ENCODE measurements around the gene TNFRSF21. TPM values are rescaled to one million over a fixed set of nuclear protein-coding genes. Genes with fewer than 3 reads are reported as not detected.

The TNFRSF21 gene
- total RNA-seq, 2 experiments from 2014 or later, result 28.1 to 36.5 TPM

- TF ChIP-seq, protein P1, sequence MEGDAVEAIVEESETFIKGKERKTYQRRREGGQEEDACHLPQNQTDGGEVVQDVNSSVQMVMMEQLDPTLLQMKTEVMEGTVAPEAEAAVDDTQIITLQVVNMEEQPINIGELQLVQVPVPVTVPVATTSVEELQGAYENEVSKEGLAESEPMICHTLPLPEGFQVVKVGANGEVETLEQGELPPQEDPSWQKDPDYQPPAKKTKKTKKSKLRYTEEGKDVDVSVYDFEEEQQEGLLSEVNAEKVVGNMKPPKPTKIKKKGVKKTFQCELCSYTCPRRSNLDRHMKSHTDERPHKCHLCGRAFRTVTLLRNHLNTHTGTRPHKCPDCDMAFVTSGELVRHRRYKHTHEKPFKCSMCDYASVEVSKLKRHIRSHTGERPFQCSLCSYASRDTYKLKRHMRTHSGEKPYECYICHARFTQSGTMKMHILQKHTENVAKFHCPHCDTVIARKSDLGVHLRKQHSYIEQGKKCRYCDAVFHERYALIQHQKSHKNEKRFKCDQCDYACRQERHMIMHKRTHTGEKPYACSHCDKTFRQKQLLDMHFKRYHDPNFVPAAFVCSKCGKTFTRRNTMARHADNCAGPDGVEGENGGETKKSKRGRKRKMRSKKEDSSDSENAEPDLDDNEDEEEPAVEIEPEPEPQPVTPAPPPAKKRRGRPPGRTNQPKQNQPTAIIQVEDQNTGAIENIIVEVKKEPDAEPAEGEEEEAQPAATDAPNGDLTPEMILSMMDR (conservative IDR thresholded peaks at IDR 0.05; ENCODE audit: low read length), result no peak
- no peak for TF ChIP-seq EZH2phosphoT487 (IDR thresholded peaks at IDR 0.05; ENCODE audit: borderline replicate concordance, low read depth, low read length)
- Histone ChIP-seq H3K36me3 (ENCODE audit: insufficient read depth, low read length) (peaks cover 32% of the 10 kb centered on the region), H2AFZ (ENCODE audit: low read length) (no peak overlapping the region), H3K4me3 (ENCODE audit: low read depth, low read length, poor library complexity, severe bottlenecking) (peak overlapping the region; percentile 46), H3K9me2 (ENCODE audit: insufficient read depth, low read length) (no peaks in the 10 kb centered on the region), H4K20me1 (ENCODE audit: insufficient read depth, low read length) (no peaks in the 10 kb centered on the region), H3K4me1 (ENCODE audit: insufficient read depth, low read length, poor library complexity, severe bottlenecking) (peaks cover 79% of the 10 kb centered on the region), H3K27ac (ENCODE audit: low read depth, low read length, poor library complexity, severe bottlenecking) (peak overlapping the region; percentile 92), H3K9me3 (ENCODE audit: low read length) (no peaks in the 10 kb centered on the region; the same call in 1 of the 2 replicates), H3K79me2 (ENCODE audit: insufficient read depth, low read depth, low read length) (peaks cover 69% of the 10 kb centered on the region), H3K4me2 (ENCODE audit: low read length) (peak overlapping the region; percentile 74)
- intact Hi-C loops (cut with micrococcal nuclease; ENCODE audit: unreplicated experiment), result loop anchor here (2.0 kb wide), 1 partner anchor 591 kb away; no protein-coding TSS in a partner anchor
- no peak for DNase-seq (ENCODE audit: low spot score)
- no TSS peak for BruUV-seq (replicated peaks)
- ChIA-PET CTCF (ENCODE audit: unreplicated experiment) (no interaction called here), POLR2A (interaction anchor here (0.5 to 2.2 kb wide), 15 partner anchors 10 to 246 kb away, joined by 3 to 7 read pairs (median 3); no protein-coding TSS in a partner anchor)
Observed at GRCh38 chr6:47241742-47242482, 67.8 kb downstream of the TNFRSF21 start.

DNA sequence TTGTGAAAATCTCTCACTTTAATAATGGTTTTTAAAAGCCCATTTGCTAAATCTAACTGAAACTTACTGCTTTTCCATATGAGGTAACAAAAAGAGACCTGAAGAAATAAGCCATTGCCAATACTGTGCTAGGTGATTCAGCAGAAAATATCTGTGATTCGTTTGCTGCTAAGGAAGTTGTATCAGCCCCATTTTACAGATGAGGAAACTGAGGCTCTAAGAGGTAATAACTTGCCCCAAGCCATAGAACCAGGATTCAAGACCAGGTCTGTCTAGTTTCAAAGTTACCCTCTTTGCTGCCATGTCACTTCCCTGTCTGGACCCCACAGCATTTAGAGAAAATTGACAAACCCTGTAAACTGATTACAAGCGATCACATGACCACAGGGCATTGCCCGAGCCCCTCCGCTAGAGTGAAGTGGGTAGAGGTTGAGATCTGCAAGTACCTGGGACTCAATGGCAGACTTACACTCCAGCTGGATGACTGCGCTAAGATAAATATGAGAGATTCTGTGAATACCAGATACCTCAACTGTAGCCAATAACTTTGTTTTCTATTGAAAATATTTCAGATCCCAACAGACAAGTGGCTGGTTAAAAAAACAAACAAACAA is 69.3 kb downstream of the TNFRSF21 start:
- Histone ChIP-seq H3K9me2 (ENCODE audit: insufficient read depth, low read length) (no peaks in the 10 kb centered on the region), H3K4me1 (ENCODE audit: insufficient read depth, low read length, poor library complexity, severe bottlenecking) (peaks cover 78% of the 10 kb centered on the region), H3K27ac (ENCODE audit: low read depth, low read length, poor library complexity, severe bottlenecking) (peak overlapping the region; percentile 19), H4K20me1 (ENCODE audit: insufficient read depth, low read length) (no peaks in the 10 kb centered on the region), H3K4me2 (ENCODE audit: low read length) (peak overlapping the region; percentile 47), H3K79me2 (ENCODE audit: insufficient read depth, low read depth, low read length) (peaks cover 70% of the 10 kb centered on the region), H2AFZ (ENCODE audit: low read length) (no peak overlapping the region), H3K9me3 (ENCODE audit: low read length) (no peaks in the 10 kb centered on the region; the same call in 1 of the 2 replicates), H3K4me3 (ENCODE audit: low read depth, low read length, poor library complexity, severe bottlenecking) (no peak overlapping the region), H3K36me3 (ENCODE audit: insufficient read depth, low read length) (peaks cover 36% of the 10 kb centered on the region)
- BruUV-seq (replicated peaks), result no TSS peak
- POLR2A ChIA-PET, result interaction anchor here (0.9 kb wide), 1 partner anchor 95 kb away, joined by 3 read pairs; no protein-coding TSS in a partner anchor
- TF ChIP-seq, protein P1 (conservative IDR thresholded peaks at IDR 0.05; ENCODE audit: low read length), result no peak
- no peak for TF ChIP-seq EZH2phosphoT487 (IDR thresholded peaks at IDR 0.05; ENCODE audit: borderline replicate concordance, low read depth, low read length)
- CTCF ChIA-PET (ENCODE audit: unreplicated experiment), result no interaction called here
- intact Hi-C loops (cut with micrococcal nuclease; ENCODE audit: unreplicated experiment), result no loop called here
- no peak for DNase-seq (ENCODE audit: low spot score)
